ENCODE data around the gene NFE2L2. TPM values are rescaled to one million over a fixed set of nuclear protein-coding genes. Genes with fewer than 3 reads are reported as not detected.
"Not testable (repeated sequence)": the region's sequence is repeated elsewhere in the genome, so short reads cannot be mapped to it uniquely, and the experiment has no call there.

Gene NFE2L2
- total and polyA plus RNA-seq, 2 donors (not counting 1 experiment from before 2014, with no cell fraction given), result 142 to 166 TPM

GRCh38 chr2:177225965-177226360 lies 38.6 kb downstream of the NFE2L2 start:
- no peak overlapping the region for H3K27ac ChIP-seq (ENCODE audit: insufficient read depth, low read length)
- H2AFZ ChIP-seq (ENCODE audit: low read length), result no peak overlapping the region
- peaks cover 10% of the 10 kb centered on the region for H3K36me3 ChIP-seq (ENCODE audit: control insufficient read depth, insufficient read depth, low read length)
- H3K27me3 ChIP-seq (ENCODE audit: control insufficient read depth, insufficient read depth, low read length), result no peaks in the 10 kb centered on the region
- H3K4me2 ChIP-seq (ENCODE audit: extremely low read depth, insufficient read depth, low read length), result no peak overlapping the region
- no peak overlapping the region for H3K9ac ChIP-seq (ENCODE audit: insufficient read depth, low read length)
- peaks cover 2% of the 10 kb centered on the region for H3K79me2 ChIP-seq (ENCODE audit: control insufficient read depth, insufficient read depth, low read length)
- H4K20me1 ChIP-seq (ENCODE audit: control insufficient read depth, extremely low read depth, insufficient read depth, low read length), result no peaks in the 10 kb centered on the region
- H3K4me1 ChIP-seq (ENCODE audit: control insufficient read depth, extremely low read depth, insufficient read depth, low read length), result no peaks in the 10 kb centered on the region
- no peak for DNase-seq (ENCODE audit: low read depth in 2 of 2)
- no peak for TF ChIP-seq EZH2 (IDR thresholded peaks at IDR 0.05; ENCODE audit: low read length, missing control alignments)
- no peak for TF ChIP-seq CTCF (conservative IDR thresholded peaks at IDR 0.05 in 1 of 2, IDR thresholded peaks at IDR 0.05 in 1 of 2; ENCODE audit: low read depth in 1 of 2, low read length in 2 of 2)
- no peaks in the 10 kb centered on the region for H3K9me3 ChIP-seq (ENCODE audit: control insufficient read depth, insufficient read depth, low read depth, low read length)
- no peak overlapping the region for H3K4me3 ChIP-seq (replicated peaks in 1 of 4; ENCODE audit: control extremely low read depth in 1 of 4, insufficient read depth in 1 of 4, low read depth in 3 of 4, low read length in 4 of 4)

- not testable (repeated sequence) for H3K27ac ChIP-seq (ENCODE audit: insufficient read depth, low read length); H3K4me1 ChIP-seq (ENCODE audit: control insufficient read depth, extremely low read depth, insufficient read depth, low read length)
Observed at GRCh38 chr2:177223436-177223835, 41.1 kb downstream of the NFE2L2 start.

GRCh38 chr2:177221970-177222369 lies 42.6 kb downstream of the NFE2L2 start:
- no peaks in the 10 kb centered on the region for H4K20me1 ChIP-seq (ENCODE audit: control insufficient read depth, extremely low read depth, insufficient read depth, low read length)
- peaks cover 24% of the 10 kb centered on the region for H3K79me2 ChIP-seq (ENCODE audit: control insufficient read depth, insufficient read depth, low read length)
- no peak overlapping the region for H3K4me3 ChIP-seq (replicated peaks in 1 of 4; ENCODE audit: control extremely low read depth in 1 of 4, insufficient read depth in 1 of 4, low read depth in 3 of 4, low read length in 4 of 4)
- no peak overlapping the region for H2AFZ ChIP-seq (ENCODE audit: low read length)
- no peak overlapping the region for H3K27ac ChIP-seq (ENCODE audit: insufficient read depth, low read length)
- TF ChIP-seq EZH2 (IDR thresholded peaks at IDR 0.05; ENCODE audit: low read length, missing control alignments) (no peak), CTCF (conservative IDR thresholded peaks at IDR 0.05 in 1 of 2, IDR thresholded peaks at IDR 0.05 in 1 of 2; ENCODE audit: low read depth in 1 of 2, low read length in 2 of 2) (no peak)
- peaks cover 10% of the 10 kb centered on the region for H3K36me3 ChIP-seq (ENCODE audit: control insufficient read depth, insufficient read depth, low read length)
- H3K9me3 ChIP-seq (ENCODE audit: control insufficient read depth, insufficient read depth, low read depth, low read length), result no peaks in the 10 kb centered on the region
- no peak overlapping the region for H3K9ac ChIP-seq (ENCODE audit: insufficient read depth, low read length)
- H3K4me1 ChIP-seq (ENCODE audit: control insufficient read depth, extremely low read depth, insufficient read depth, low read length), result no peaks in the 10 kb centered on the region
- H3K4me2 ChIP-seq (ENCODE audit: extremely low read depth, insufficient read depth, low read length), result no peak overlapping the region
- no peaks in the 10 kb centered on the region for H3K27me3 ChIP-seq (ENCODE audit: control insufficient read depth, insufficient read depth, low read length)
- no peak for DNase-seq (ENCODE audit: low read depth in 2 of 2)

More at GRCh38 chr2:177223436-177223835, 41.1 kb downstream of the NFE2L2 start:
- H4K20me1 ChIP-seq (ENCODE audit: control insufficient read depth, extremely low read depth, insufficient read depth, low read length); DNase-seq (ENCODE audit: low read depth in 2 of 2); H3K4me3 ChIP-seq (replicated peaks in 1 of 4; ENCODE audit: control extremely low read depth in 1 of 4, insufficient read depth in 1 of 4, low read depth in 3 of 4, low read length in 4 of 4); H3K9me3 ChIP-seq (ENCODE audit: control insufficient read depth, insufficient read depth, low read depth, low read length); H2AFZ ChIP-seq (ENCODE audit: low read length); H3K4me2 ChIP-seq (ENCODE audit: extremely low read depth, insufficient read depth, low read length); H3K36me3 ChIP-seq (ENCODE audit: control insufficient read depth, insufficient read depth, low read length); H3K27me3 ChIP-seq (ENCODE audit: control insufficient read depth, insufficient read depth, low read length); H3K9ac ChIP-seq (ENCODE audit: insufficient read depth, low read length): not testable (repeated sequence)
- H3K79me2 ChIP-seq (ENCODE audit: control insufficient read depth, insufficient read depth, low read length), result peaks cover 10% of the 10 kb centered on the region

Measured in fibroblast of lung (primary cell).